Muscle of arm (tissue), 14 donors: ENCODE measurements around the gene NOL8. TPM values are rescaled to one million over a fixed set of nuclear protein-coding genes. Genes with fewer than 3 reads are reported as not detected.

Experiments
- DNase-seq: peaks from one replicate; pipeline ENCODE4 v3.0.0-alpha.2; 2013
- long read RNA-seq, 11 donors: transcript quantifications; one replicate each; lab custom pipeline, GENCODE V29; 2026
- polyA plus RNA-seq, 12 donors: library from polyadenylated mRNA; unstranded; fragments of 120-200 nt; gene quantifications; one replicate each; pipeline ENCODE4 v1.2.1, GENCODE V29; 2013; ENCODE audit not compliant: insufficient read length in 12 of 12

Gene NOL8
- polyA plus RNA-seq = 10 to 100 TPM in 11 of 12 donors, not detected in 1; 21.9 to 67.4 (median 25.2) TPM
- long read RNA-seq, donor 1, partial matches to known transcripts = 0 of 2 reads
- long read RNA-seq, donor 1, other reads (novel, unspliced or antisense) = 0 of 2 reads
- long read RNA-seq, donor 2 = 0 reads
- long read RNA-seq, donor 3 = 0 reads
- long read RNA-seq, donor 4 = 0 reads
- long read RNA-seq, donor 5 = 0 reads
- long read RNA-seq, donor 6, partial matches to known transcripts = 0 of 2 reads
- long read RNA-seq, donor 6, other reads (novel, unspliced or antisense) = 0 of 2 reads
- long read RNA-seq, donor 7, full-length matches to known transcripts = 1 of 1 reads
- long read RNA-seq, donor 7, partial matches to known transcripts = 0 of 1 reads
- long read RNA-seq, donor 7, other reads (novel, unspliced or antisense) = 0 of 1 reads
- long read RNA-seq, donor 8, full-length matches to known transcripts = 5 of 5 reads
- long read RNA-seq, donor 8, partial matches to known transcripts = 0 of 5 reads
- long read RNA-seq, donor 8, other reads (novel, unspliced or antisense) = 0 of 5 reads
- long read RNA-seq, donor 9, partial matches to known transcripts = 0 of 2 reads
- long read RNA-seq, donor 9, other reads (novel, unspliced or antisense) = 0 of 2 reads
- long read RNA-seq, donor 10 = 0 reads
- long read RNA-seq, donor 11, partial matches to known transcripts = 0 of 1 reads
- long read RNA-seq, donor 11, other reads (novel, unspliced or antisense) = 0 of 1 reads

GRCh38 chr9:92325269-92325990 lies at the start of gene NOL8, which contains the start of gene CENPP:
TSS of gene NOL8 (minus strand) at chr9:92325350. CDS start at chr9:92324161, 1,189 bp downstream.
TSS of gene CENPP (plus strand) at chr9:92325953.
- peak; percentile 94 for DNase-seq

GRCh38 chr9:92373167-92373566 lies 48.0 kb upstream of the NOL8 start:
- DNase-seq = no peak

- no peak for DNase-seq
These were observed 43.9 kb upstream of the NOL8 start for GRCh38 chr9:92369075-92369474.

- DNase-seq = no peak
These were observed 34.9 kb upstream of the NOL8 start for GRCh38 chr9:92360083-92360482.

GRCh38 chr9:92359394-92359995 lies 34.3 kb upstream of the NOL8 start:
- no peak for DNase-seq

- no peak for DNase-seq
These were observed 27.9 kb upstream of the NOL8 start for GRCh38 chr9:92353051-92353450.

GRCh38 chr9:92350740-92351133 lies 25.6 kb upstream of the NOL8 start:
- DNase-seq = no peak

GRCh38 chr9:92349771-92350739 lies 24.9 kb upstream of the NOL8 start:
- DNase-seq = peak; percentile 90

- DNase-seq = no peak
These were observed 20.4 kb upstream of the NOL8 start for GRCh38 chr9:92345582-92345981.

- DNase-seq = no peak
These were observed 17.8 kb upstream of the NOL8 start for GRCh38 chr9:92342825-92343488.

- no peak for DNase-seq
These were observed 16.4 kb upstream of the NOL8 start for GRCh38 chr9:92341578-92341977.

- no peak for DNase-seq
These were observed 8.1 kb upstream of the NOL8 start for GRCh38 chr9:92333282-92333634.

- DNase-seq = no peak
These were observed 7.6 kb upstream of the NOL8 start for GRCh38 chr9:92332577-92333281.

- DNase-seq = peak; percentile 38
These were observed 3.1 kb upstream of the NOL8 start for GRCh38 chr9:92328225-92328624.

- DNase-seq = no peak
These were observed 2.2 kb upstream of the NOL8 start for GRCh38 chr9:92327283-92327850.

- no peak for DNase-seq
These were observed 896 bp upstream of the NOL8 start for GRCh38 chr9:92325991-92326500.

- no peak for DNase-seq
These were observed 271 bp downstream of the NOL8 start for GRCh38 chr9:92324889-92325268.

- DNase-seq = no peak
These were observed 719 bp downstream of the NOL8 start for GRCh38 chr9:92324431-92324830.

- DNase-seq = no peak
These were observed 9.7 kb downstream of the NOL8 start for GRCh38 chr9:92315456-92315855.
